K562 (cell line): ENCODE measurements around the gene ZNF804A.

Experiments used
- DMBX1 ChIP-seq: fragments of 250-450 bp; sonication (Bioruptor Pico); IDR thresholded peaks from 2 replicates; pipeline ENCODE4 v1.8.0; 2022; ENCODE audit warnings: inconsistent platforms, mild to moderate bottlenecking, moderate library complexity, borderline replicate concordance
- FOXA1 ChIP-seq: fragments of 450-650 bp; IDR thresholded peaks from 2 replicates; pipeline ENCODE4 v1.6.1; 2016; ENCODE audit warnings: mild to moderate bottlenecking, borderline replicate concordance
- GTF2E2 ChIP-seq: fragments of 200-800 bp; sonication (Bioruptor generic); IDR thresholded peaks from 2 replicates; pipeline ENCODE4 v1.6.1; 2016; ENCODE audit warnings: missing genetic modification characterization, missing compliant biosample characterization
- HSF4 ChIP-seq: fragments of 250-450 bp; sonication (Bioruptor Pico); IDR thresholded peaks from 2 replicates; pipeline ENCODE4 v2.1.2; 2022; ENCODE audit warnings: mild to moderate bottlenecking, moderate library complexity, borderline replicate concordance
- KDM1A ChIP-seq, 2 experiments: fragments of 450-650 bp; IDR thresholded peaks; 2 replicates each; pipeline ENCODE4 v1.6.1; 2016; ENCODE audit warnings: mild to moderate bottlenecking in 2 of 2
- KDM5B ChIP-seq: fragments of 200-600 bp; sonication (generic); IDR thresholded peaks from 2 replicates; pipeline ENCODE4 v1.6.1; 2012; ENCODE audit warnings: low read depth, mild to moderate bottlenecking, moderate library complexity, low read length, control low read depth, inconsistent platforms; ENCODE audit not compliant: insufficient replicate concordance
- NCOR1 ChIP-seq: fragments of 450-650 bp; IDR thresholded peaks from 2 replicates; pipeline ENCODE4 v1.6.1; 2016; ENCODE audit warnings: mild to moderate bottlenecking, moderate library complexity
- NR4A1 ChIP-seq, 2 experiments: fragments of 250-450 bp in 1 of 2; fragments of 450-650 bp in 1 of 2; sonication (Bioruptor Pico) in 1 of 2; IDR thresholded peaks; 2 replicates each; pipeline versions ENCODE4 v1.4.0 to v1.6.1; 2016 to 2020; ENCODE audit warnings: mild to moderate bottlenecking in 2 of 2, missing compliant biosample characterization in 1 of 2, missing genetic modification characterization in 1 of 2, moderate library complexity in 1 of 2
- POLR2A ChIP-seq: fragments of 450-650 bp; conservative IDR thresholded peaks from 2 replicates; pipeline ENCODE4 v1.6.1; 2016
- SMAD3 ChIP-seq: fragments of 450-650 bp; formaldehyde crosslinking; conservative IDR thresholded peaks from 2 replicates; pipeline ENCODE4 v1.4.0; 2020; ENCODE audit warnings: mild to moderate bottlenecking
- SMC3 ChIP-seq: conservative IDR thresholded peaks from 2 replicates; pipeline ENCODE4 v1.6.1; 2011; ENCODE audit warnings: low read depth, low read length, improper control_type of control experiment; ENCODE audit not compliant: insufficient read depth
- ZFP1 ChIP-seq: fragments of 450-650 bp; formaldehyde crosslinking; IDR thresholded peaks from 2 replicates; pipeline ENCODE4 v1.4.0; 2020; ENCODE audit warnings: mild to moderate bottlenecking, mixed read lengths
- TF ChIP-seq, protein P1 (sequence below), 3 experiments: IDR thresholded peaks in 2 of 3; conservative IDR thresholded peaks in 1 of 3; 2 replicates each; pipeline ENCODE4 v1.5.1; 2011 to 2012; ENCODE audit warnings: low read length in 3 of 3, mild to moderate bottlenecking in 3 of 3, control low read depth in 2 of 3, improper control_type of control experiment in 1 of 3, inconsistent platforms in 1 of 3, low read depth in 1 of 3, mixed read lengths in 1 of 3, moderate library complexity in 1 of 3; ENCODE audit not compliant: insufficient read depth in 2 of 3

DNA sequence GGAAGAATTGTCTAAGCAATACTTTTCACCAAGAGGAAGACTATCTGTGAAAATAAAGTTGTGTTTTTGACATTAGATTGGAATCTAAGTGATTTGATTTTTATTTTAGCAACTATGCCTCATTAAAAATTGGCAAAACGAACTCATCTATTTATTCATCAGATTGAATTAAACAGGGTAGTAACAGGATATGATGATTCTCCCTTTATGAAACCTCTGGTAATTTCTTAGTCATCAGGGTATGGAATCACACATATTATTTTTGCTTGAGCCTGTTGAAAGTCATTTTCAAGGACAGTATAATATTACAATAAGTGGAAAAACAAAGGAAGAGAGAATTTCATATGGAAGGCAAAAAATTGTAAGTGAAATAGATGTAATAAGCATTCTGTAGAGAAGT, 22.0 kb downstream of the ZNF804A start:
- no peak for TF ChIP-seq KDM1A (IDR thresholded peaks at IDR 0.05)
- TF ChIP-seq NCOR1 = no peak
- no peak for TF ChIP-seq GTF2E2 (tag)
- no peak for TF ChIP-seq SMAD3
- TF ChIP-seq ZFP1 (CRISPR knock-in tag) = no peak
- TF ChIP-seq NR4A1 (CRISPR knock-in tag; IDR thresholded peaks at IDR 0.05) = no peak
- no peak for TF ChIP-seq NR4A1 (tag; IDR thresholded peaks at IDR 0.05)
- no peak for TF ChIP-seq FOXA1
- TF ChIP-seq, protein P1, sequence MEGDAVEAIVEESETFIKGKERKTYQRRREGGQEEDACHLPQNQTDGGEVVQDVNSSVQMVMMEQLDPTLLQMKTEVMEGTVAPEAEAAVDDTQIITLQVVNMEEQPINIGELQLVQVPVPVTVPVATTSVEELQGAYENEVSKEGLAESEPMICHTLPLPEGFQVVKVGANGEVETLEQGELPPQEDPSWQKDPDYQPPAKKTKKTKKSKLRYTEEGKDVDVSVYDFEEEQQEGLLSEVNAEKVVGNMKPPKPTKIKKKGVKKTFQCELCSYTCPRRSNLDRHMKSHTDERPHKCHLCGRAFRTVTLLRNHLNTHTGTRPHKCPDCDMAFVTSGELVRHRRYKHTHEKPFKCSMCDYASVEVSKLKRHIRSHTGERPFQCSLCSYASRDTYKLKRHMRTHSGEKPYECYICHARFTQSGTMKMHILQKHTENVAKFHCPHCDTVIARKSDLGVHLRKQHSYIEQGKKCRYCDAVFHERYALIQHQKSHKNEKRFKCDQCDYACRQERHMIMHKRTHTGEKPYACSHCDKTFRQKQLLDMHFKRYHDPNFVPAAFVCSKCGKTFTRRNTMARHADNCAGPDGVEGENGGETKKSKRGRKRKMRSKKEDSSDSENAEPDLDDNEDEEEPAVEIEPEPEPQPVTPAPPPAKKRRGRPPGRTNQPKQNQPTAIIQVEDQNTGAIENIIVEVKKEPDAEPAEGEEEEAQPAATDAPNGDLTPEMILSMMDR (IDR thresholded peaks at IDR 0.05 in 2 of 3, conservative IDR thresholded peaks at IDR 0.05 in 1 of 3; ENCODE audit: insufficient read depth in 2 of 3, low read depth in 1 of 3, low read length in 3 of 3) = no peak
- no peak for TF ChIP-seq KDM5B
- TF ChIP-seq DMBX1 = no peak
- TF ChIP-seq SMC3 = no peak
- TF ChIP-seq HSF4 = no peak
- TF ChIP-seq POLR2A = no peak
